NCI-H2029 treated with DMSO at 0.1 percent for 48 hours (cell line): ENCODE data around the gene TMEM50B.
A peak's percentile ranks its signal among the peaks of the same experiment; 100 is the strongest.
"Not testable (repeated sequence)": the region's sequence is repeated elsewhere in the genome, so short reads cannot be mapped to it uniquely, and the experiment has no call there.

Experiments used
- DNase-seq: peaks from one replicate; lab custom pipeline; 2025; lab: John Stamatoyannopoulos, UW

The TMEM50B gene

DNA sequence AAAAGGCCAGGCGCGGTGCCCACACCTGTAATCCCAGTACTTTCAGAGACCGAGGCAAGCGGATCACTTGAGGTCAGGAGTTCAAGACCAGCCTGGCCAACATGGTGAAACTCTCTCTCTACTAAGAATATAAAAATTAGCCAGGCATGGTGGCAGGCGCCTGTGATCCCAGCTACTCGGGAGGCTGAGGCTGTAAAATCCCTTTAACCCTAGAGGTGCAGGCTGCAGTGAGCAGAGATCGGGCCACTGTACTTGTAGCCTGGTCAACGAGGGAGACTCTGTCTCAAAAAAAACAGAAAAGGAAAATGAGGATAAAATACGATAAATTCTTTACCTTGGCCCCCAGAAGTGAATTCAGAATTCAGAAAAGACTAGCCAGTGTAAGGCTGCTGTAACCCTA is 1.6 kb downstream of the TMEM50B start:
- no peak for DNase-seq

DNA sequence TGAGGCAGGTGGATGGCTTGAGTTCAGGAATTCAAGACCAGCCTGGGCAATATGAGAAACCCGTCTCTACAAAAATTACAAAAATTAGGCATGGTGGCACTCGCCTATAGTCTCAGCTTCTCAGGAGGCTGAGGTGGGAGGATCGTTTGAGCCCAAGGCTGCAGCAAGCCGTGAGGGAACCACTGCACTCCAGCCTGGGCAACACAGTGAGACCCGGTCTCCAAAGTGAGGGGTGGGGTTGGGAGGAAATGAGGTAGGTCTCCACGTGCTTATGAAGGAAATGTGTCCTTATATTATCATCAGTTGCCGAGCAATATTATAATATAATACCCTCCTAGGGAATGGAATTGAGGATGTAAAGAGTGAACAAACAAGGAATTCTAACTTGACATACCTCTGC is 2.7 kb downstream of the TMEM50B start:
- DNase-seq = no peak

DNA sequence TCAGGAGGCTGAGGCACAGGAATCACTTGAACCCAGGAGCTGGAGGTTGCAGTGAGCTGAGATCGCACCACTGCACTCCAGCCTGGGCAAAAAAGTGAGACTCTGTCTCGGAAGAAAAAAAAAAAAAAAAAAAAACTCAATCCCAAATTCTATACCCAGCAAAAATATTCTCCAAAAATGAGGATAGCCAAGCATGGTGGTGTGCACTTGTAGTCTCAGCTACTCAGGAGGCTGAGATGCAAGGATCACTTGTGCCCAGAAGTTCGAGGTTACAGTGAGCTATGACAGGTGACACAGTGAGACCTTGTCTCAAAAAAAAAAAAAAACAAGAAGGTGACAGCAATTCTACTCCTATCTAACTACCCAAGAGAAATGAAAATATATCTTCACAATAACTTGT is 6.4 kb downstream of the TMEM50B start:
- DNase-seq = no peak

DNA sequence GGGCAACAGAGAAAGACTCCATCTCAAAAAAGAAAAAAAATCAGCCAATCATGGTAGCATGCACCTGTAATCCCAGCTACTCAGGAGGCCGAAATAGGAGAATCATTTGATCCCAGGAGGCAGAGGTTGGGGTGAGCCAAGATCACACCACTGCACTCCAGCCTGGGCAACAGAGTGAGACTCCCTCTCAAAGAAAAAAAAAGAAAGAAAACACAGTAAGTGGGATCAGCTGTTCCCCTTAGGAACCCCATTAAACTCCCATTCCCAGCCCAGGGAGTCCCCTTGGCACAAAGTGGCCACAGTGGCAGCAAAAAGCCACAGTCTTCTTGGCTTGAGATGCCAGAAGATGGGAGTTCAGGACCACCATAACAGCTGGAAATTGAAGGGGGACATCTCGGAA is 9.1 kb downstream of the TMEM50B start:
- DNase-seq = no peak

DNA sequence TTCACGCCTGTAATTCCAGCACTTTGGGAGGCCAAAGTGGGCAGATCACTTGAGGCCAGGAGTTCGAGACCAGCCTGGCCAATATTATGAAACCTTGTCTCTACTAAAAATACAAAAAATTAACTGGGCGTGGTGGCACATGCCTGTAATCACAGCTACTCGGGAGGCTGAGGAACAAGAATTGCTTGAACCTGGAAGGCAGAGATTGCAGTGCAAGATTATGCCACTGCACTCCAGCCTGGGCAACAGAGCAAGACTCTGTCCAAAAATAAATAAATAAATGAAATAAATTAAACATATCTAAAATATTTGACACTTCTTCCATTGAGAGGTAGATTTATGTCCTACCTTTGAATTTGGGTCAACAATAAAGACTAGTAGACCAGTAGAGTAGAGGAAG is 10.6 kb downstream of the TMEM50B start:
- not testable (repeated sequence) for DNase-seq

DNA sequence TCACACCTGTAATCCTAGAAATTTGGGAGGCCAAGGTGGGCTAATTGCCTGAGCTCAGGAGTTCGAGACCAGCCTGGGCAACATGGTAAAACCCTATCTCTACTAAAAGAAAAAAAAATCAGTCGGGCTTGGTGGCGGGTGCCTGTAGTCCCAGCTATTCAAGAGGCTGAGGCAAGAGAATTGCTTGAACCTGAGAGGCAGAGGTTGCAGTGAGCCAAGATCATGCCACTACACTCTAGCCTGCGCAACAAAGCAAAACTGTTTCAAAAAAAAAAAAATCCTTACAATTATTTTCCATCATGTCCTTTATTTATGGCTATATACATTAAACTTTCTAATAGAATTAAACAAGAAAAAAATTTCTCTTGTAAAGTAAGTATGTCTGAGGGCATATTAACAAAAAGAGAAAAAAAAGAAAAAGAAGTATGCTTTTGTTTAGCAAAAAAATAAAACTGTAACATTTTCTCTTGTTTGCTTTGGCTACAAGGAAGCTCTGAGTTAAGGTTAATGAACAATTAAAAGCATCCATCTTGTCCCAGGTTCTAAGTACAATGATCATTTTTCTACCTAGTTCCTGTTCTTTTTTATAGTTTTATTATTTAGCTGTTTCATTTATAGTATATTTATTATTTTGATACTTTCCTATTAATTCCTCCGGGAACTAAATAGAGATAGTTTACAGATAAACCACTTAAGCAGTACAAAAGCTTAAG is 18.1 kb downstream of the TMEM50B start:
- no peak for DNase-seq

DNA sequence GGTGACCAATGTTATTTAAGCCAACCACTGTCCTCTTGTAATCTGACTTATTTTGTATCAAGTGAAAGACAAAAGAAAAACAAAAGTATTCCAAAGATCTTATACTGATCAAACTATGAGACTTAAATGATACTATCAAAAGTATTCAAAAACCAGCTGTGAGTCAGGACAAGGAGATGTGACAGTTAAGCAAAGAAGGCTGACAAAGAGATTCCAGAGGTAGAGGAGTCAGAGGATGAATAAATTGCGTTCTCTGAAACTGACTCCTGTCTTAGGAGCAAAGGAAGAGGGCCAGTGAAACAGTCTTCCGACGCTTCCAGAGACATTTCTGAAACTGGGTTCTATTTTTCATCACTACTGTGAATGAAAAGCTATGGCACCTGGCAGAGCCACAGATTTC is 20.9 kb downstream of the TMEM50B start:
- DNase-seq = no peak

DNA sequence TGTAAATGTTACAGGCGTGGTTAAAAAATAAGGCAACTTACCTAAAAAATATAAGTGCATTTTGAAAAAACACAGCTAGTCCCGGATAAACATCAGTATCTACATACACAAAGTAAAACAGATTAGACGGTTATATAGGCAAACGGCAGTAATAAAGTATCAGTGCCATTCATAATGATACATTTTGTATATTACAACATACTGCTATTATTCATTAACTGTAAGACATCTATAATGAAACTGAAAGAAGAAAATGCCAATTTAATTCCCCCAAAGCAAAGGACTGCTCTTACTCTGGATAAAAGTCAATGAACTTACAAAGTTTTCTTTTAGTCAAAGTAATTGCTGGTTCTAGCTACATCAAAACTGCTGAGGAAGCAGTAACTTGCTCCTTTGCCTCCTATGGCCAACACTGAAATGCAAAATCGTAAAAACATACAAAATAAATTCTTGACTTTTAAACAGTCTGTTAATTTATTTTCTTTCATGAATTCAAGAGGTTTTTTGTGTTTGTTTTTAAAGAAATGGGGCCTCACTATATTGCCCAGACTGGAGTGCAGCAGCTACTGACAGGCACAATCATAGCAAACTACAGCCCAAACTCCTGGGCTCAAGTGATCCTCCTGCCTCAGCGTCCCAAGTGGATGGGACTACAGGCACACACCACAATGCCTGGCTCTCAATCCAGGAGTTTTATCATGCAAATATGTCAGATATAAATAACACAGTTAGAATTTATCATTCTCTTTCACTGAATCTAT is 23.9 kb downstream of the TMEM50B start:
- no peak for DNase-seq

DNA sequence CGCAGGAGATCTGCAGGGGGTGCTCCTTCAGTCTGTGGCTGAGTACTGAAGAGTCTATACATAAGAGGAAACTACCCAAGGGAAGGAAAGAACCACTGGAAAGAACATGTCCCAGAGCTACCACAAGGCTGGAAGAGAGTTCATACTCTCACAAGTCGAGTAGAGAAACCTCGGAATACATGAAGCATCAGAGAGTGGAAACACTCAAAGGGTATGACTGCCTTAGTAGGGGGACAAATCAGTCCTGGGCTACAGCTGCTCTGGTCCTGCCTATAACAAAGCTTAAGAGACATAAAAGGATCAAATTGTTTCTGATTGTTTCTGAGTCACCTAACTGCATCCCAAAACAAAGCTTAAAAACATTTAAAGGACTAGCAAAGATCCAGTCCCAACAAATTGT is 27.4 kb downstream of the TMEM50B start:
- DNase-seq = no peak

DNA sequence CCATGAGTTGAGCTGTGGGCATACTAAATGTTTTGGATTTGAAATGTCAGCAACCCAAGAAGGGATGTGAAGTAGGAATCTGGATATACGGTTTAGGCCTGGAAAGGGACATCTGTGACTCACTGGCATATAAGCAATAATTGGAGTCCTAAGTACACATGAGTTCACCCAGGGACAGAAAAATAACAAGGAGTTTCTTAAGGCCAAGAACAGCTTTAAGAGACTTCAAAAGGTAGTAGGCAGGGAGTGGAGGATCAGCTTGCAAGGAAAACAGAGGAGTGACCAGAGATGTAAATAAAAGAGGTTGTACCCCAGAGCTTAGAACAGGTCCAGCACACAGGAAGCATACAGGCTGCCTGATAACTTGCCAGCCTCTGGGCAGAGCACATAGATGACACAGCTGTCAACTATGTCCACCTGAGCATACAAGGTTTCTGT is 28.1 kb downstream of the TMEM50B start:
- DNase-seq = peak; percentile 5

DNA sequence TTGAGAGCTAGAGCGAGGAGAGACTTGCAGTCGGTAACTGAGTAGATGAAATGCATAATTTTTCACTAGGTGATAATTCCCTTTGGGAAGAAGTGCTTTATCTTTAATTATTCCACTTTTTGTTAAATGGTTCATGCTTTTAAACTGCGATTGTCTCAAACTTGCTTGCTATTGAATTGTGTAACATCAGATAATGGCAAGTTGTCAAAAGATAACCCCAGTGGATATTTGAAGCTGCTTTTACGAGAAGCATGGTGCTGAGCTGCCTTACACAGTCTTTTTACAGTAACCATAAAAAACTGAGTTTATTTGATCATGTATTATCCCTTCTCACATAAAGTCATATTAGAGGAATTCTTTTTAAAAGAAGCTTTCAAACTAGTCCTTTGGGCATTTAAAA is 30.2 kb downstream of the TMEM50B start:
- no peak for DNase-seq

DNA sequence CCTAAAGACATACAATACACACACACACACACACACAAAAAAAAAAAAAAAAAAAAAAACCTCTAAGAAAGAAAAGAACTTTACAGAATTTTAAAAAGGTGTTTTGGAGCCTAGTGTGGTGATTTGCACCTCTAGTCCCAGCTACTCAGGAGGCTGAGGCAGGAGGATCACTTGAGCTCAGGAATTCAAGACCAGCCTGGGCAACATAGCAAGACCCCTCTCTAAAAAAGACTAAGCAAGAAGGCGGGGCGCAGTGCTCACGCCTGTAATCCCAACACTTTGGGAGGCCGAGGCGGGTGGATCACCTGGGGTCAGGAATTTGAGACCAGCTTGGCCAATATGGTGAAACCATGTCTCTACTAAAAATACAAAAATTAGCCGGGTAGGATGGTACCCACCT is 33.2 kb downstream of the TMEM50B start:
- not testable (repeated sequence) for DNase-seq

DNA sequence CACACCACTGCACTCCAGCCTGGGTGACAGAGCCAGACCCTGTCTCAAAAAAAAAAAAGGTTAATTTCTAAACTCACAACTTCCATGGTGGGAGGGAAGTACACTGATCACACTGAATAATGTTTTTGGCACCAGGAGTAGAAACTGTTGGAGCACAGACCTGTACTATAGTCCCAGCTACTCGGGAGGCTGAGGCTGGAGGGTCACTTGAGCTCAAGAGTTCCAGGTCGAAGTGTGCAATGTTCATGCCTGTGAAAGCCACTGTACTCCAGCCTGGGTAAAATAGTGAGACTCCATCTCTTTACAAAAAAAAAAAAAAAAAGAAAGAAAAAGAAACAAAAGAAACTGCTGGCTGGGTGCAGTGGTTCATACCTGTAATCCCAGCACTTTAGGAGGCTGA is 35.3 kb downstream of the TMEM50B start:
- peak; percentile 25 for DNase-seq

DNA sequence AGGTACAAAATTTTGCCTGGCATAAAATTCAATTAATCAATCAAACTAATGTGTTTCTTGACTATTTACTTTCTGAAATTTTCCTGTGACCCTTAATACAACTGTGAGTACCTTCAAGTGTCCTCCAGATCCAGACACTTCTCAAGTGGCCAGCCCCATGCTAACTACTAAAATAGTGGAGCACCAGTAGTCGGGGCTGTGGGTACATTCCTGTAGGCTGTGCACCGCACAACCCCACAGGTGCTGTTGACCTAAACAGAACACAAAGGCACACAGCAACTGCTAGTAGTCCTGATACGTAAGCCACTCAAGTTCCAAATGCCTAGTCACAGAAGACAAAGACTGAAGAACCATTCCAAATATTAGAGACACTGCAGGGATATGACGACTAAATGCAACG is 36.6 kb downstream of the TMEM50B start:
- peak; percentile 92 for DNase-seq

DNA sequence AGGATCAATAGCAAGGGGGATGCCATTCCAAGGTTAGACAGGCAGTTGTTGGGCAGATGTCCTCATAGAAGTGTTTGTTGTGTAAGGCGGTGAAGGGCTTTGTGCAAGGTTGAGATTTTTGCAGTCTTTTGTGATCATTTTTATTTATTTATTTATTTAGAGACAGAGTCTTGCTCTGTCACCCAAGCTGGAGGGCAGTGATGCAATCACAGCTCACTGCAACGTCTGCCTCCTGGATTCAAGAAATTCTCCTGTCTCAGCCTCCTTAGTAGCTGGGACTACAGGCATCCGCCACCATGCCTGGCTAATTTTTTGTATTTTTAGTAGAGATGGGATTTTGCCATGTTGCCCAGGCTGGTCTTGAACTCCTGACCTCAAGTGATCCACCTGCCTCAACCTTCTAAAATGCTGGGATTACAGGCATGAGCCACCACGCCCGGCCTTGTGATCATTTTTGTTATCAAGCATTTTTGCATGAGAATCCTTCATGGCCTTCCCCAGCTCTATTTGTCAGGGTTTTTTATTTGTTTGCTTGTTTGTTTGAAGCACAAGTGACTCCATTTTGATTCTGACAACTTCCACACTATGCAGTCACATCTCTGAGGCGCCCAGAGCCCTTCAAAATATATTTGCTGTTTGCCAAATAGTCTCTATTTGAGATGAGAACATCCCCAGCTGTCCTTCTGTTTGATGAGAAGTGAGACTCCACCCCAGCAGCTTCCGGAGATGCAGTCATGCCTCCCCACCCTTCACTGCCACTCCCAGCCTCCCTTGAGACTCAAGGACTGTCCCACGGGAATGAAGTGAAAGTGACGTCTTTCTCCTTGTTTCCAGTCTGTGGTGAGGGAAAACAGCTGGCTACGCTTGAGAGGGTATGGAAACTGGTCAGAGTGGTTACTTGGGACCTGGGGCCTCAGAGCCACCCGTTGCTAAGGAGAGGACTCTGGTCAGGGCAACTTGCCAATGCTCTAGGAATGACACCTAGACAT is 38.0 kb downstream of the TMEM50B start:
- DNase-seq = peak; percentile 95

DNA sequence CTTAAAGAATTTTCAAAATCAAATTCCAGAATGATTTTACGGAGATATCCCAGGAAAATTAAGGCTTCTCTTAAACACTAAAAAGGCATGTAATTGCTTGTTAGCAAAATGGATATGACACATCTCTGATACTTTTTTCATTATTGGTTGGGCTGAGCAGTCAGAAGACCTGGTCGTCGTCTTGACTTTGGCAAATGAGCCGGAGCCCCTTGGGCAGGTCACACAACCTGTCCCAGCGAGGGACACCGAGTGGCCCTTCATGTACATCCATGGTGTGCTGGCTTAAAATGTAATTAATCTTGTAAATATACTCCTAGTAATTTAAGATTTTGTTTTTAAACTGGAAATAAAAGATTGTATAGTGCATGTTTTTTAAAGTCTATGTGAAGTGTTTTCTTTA is 42.6 kb downstream of the TMEM50B start:
- DNase-seq = no peak

DNA sequence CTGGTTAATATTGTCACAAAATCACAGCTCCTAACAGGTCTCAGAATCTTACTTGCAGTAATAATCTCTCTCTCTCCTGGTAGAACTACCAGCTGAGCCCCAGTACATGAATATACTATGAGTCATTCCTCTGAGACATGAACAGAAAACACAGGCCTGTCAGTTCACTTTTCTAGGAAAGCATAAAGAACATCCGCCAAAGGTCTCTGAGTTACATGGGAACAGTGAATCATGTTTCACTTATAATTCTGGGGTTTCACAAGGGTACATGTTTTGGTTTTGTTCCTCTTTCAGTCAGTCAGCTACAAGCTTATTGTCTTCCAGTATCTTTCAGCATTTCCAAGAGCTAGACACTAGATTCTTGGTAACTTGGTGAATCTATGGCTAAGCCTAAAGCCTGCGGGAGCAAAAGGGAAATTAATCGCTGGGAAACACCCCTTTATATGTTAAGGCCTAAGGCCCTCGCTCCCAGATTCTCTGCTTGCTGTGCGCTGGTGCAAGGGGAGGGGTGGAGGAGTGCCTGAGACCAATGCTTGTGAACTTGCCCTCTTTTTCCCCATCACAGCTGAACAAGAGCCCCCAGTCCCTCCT is 44.9 kb downstream of the TMEM50B start:
- no peak for DNase-seq

DNA sequence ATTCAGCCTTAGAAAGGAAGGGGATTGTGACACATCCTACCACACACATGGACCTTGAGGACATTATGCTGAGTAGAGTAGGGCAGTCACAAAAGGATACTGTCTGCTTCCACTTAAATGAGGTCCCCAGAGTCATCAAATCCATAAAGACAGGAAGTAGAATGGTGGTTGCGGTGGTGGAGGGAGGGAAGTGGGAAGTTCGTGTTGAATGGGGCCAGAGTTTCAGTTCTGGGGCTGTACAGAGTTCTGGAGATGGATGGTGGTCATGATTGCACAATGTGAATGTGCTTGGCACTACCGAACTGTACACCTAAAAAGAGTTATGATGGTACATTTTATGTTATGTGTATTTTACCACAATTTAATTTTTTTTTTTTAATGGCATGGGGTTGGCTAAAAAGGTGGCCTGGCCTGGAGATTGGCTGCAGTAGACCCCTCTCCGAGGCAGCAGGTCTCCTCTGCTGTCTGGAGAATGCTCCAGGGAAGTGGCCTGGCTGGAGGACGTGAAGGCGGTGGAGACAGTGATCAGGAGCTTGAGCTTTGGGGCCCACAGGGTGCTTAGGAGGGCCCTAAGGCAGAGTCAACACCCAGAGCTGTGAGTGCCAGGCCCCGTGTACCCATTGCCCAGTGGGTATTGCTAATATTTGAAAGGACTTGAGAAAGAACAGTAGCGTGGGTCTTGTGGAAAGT is 46.2 kb downstream of the TMEM50B start:
- DNase-seq = no peak

DNA sequence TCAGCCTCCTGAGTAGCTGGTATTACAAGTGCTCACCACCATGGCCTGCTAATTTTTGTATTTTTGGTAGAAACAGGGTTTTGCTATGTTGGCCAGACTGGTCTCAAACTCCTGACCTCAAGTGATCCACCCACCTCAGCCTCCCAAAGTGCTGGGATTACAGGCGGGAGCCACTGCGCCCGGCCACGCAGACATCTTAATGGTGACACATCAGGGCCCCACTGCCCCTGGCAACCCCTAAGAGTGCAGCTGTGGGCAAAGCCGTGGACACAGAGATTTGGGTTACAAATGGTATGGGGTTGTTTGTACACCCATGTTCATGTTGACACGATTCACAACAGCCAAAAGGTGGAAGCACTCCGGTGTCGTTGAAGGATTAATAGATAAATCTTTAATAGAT is 46.8 kb downstream of the TMEM50B start:
- no peak for DNase-seq

DNA sequence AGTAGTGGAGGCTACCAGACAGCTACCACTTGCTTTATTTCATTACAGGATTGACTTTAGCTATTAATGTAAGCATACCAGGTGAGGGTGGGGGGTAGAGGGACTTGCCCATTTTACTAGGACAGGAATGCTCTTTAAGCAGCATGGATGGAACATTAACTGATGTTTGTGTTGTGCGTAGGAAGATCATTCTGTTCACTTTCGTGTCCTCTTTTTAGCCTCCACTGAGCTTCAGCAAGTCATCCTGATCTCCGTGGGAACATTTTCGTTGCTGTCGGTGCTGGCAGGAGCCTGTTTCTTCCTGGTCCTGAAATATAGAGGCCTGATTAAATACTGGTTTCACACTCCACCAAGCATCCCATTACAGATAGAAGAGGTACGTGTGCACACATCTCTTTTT is 47.3 kb downstream of the TMEM50B start:
- DNase-seq = no peak

DNA sequence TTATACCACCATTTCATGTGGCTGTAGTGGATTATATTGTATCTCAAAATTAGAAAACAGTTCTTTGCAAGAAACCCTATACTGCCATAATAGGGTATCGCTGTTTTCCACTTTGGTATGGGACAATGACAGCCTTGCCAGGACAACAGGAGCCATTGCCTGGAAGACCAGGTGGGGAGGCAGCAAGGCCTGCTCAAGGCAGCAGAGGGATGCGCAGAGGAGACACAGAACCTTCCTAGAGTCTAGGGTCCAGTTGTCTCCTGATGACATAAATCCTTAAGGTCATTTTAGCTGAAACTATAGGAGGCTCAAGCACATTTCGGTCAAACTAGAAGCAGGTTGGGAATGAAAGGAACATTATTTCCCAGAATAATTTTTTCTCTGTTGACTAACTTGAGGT is 48.9 kb downstream of the TMEM50B start:
- DNase-seq = no peak

DNA sequence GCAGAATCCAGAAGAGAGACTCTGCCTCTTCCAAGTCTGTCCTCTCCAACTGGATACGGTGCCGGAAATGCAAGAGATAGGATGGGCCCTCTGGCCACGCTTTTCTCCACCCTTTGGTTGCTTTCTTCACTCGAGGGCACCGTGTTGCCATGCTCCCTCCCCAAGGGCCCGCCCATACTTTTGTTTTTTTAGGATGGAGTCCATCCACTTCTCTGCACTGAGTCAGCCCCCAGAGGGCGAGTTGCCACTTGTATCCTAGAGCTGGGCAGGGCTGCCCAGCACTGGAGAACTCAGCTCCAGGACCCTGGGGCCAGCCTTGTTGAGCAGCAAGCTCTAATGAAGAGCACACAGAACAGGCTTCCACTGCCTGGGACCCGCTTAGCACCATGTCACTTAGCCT is 51.1 kb downstream of the TMEM50B start:
- DNase-seq = no peak
